Thyroid gland (tissue), 4 donors: ENCODE measurements around the gene CPXM1. TPM values are rescaled to one million over a fixed set of nuclear protein-coding genes. Genes with fewer than 3 reads are reported as not detected.
"Not testable (repeated sequence)": the region's sequence is repeated elsewhere in the genome, so short reads cannot be mapped to it uniquely, and the experiment has no call there.

Experiments
- DNase-seq, 2 donors: peaks; one replicate each; pipeline ENCODE4 v3.0.0-alpha.2; 2019
- H3K27ac ChIP-seq, 3 donors: fragments of 200-600 bp; sonication (generic); 1 replicate in 2 of 3; 2 replicates in 1 of 3; pipeline ENCODE4 v1.5.1; 2016 to 2019; ENCODE audit warnings: mild to moderate bottlenecking in 1 of 3, moderate library complexity in 1 of 3
- H3K27me3 ChIP-seq: fragments of 200-600 bp; sonication (generic); one replicate; pipeline ENCODE4 v1.5.1; 2019
- H3K36me3 ChIP-seq, 2 donors: fragments of 200-600 bp; sonication (generic); one replicate each; pipeline ENCODE4 v1.5.1; 2016 to 2019
- H3K4me1 ChIP-seq, 2 donors: fragments of 200-600 bp; sonication (generic); one replicate each; pipeline ENCODE4 v1.5.1; 2017 to 2019
- H3K4me3 ChIP-seq, 3 donors: fragments of 200-600 bp; sonication (generic); replicated peaks in 1 of 3; 1 replicate in 2 of 3; 2 replicates in 1 of 3; pipeline ENCODE4 v1.5.1; 2016; ENCODE audit warnings: mild to moderate bottlenecking in 1 of 3
- H3K9me3 ChIP-seq: fragments of 200-600 bp; sonication (generic); one replicate; pipeline ENCODE4 v1.5.1; 2017
- CTCF ChIP-seq, 6 experiments: fragments of 200-600 bp in 3 of 6; fragments of 450-650 bp in 3 of 6; sonication (generic) in 3 of 6; IDR thresholded peaks; one replicate each; pipeline ENCODE4 v1.5.1; 2016 to 2019; ENCODE audit warnings: antibody characterized with exemption in 6 of 6, mild to moderate bottlenecking in 2 of 6, inconsistent platforms in 1 of 6, moderate library complexity in 1 of 6
- POLR2A ChIP-seq, 2 donors: fragments of 450-650 bp; IDR thresholded peaks; one replicate each; pipeline ENCODE4 v1.6.1; 2017; ENCODE audit warnings: antibody characterized with exemption in 2 of 2, mild to moderate bottlenecking in 2 of 2, moderate library complexity in 1 of 2
- WGBS, 2 donors: methylation state at CpG; one replicate each; pipeline ENCODE4 v1.1.5; 2017; 5-methylcytosine and 5-hydroxymethylcytosine counted together
- intact Hi-C: fragments of 100-400 bp; cut with DNase I; formaldehyde crosslinking; loops from one replicate; pipeline ENCODE4 v1.15.1; 2023
- total RNA-seq, 4 donors: library from RNA; depleted of rRNA; stranded (reverse); fragments of >200 nt; gene quantifications; one replicate each; pipeline ENCODE4 v1.2.3, GENCODE V29; 2016

The CPXM1 gene
- total RNA-seq, 4 donors from 2014 or later: 1.3 to 38.5 (median 16.5) TPM

DNA sequence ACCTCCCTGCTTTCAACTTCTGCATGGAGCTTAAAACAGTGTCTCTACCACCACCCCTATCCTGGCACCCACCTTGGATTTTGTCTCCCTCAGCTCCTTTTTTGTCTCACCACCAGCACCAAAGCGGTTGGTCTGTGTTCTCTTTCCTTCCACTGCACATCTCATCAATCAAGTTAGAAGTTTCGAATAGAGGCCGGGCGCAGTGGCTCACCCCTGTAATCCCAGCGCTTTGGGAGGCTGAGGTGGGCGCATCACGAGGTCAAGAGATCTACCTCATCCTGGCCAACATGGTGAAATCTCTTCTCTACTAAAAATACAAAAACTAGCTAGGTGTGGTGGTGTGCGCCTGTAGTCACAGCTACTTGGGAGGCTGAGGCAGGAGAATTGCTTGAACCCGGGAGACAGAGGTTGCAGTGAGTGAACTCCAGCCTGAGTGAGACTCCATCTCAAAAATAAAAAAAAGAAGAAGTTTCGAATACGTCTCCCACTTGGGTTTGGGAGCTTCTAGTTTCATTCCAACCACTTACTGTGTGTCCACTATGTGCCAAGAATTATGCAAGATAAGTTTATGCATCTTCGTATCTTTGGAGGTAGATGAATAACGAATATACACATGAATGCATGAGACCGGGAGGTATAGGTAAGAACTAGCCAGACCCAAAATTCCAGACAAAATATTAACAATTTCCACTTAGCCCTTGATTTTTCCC, 34.1 kb upstream of the CPXM1 start:
- no peak for DNase-seq
- Histone ChIP-seq H3K27ac (no peak overlapping the region), H3K36me3 (peaks cover 0 to 8% of the 10 kb centered on the region in 2 donors), H3K27me3 (no peaks in the 10 kb centered on the region), H3K9me3 (no peaks in the 10 kb centered on the region), H3K4me3 (no peak overlapping the region), H3K4me1 (peaks cover 4 to 8% of the 10 kb centered on the region in 2 donors)
- intact Hi-C loops: no loop called here
- 95 to 96% methylated on average over 14 of the region's 14 CpGs for WGBS, 2 donors
- TF ChIP-seq POLR2A (IDR thresholded peaks at IDR 0.05) (no peak), CTCF (IDR thresholded peaks at IDR 0.05) (no peak)

DNA sequence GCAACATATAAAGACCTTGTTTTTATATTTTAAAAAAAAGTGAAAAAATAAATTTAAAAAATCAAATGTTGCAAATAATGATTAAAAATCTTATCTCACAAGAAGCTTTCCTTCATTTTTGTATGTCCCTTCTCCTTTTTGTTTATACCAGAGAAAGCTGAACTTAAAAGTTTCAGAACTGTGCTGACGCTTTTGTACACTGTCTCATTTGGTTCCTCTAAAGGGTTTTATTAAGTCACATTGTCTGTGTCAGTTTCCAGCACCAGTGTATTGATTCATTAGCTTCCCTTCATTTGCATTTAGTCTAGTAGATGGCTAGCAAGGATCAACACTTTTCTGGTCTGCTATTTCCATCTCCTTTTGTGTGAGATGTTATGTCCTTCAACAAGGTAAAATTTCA, 33.3 kb upstream of the CPXM1 start:
- intact Hi-C loops: no loop called here
- Histone ChIP-seq H3K9me3 (no peaks in the 10 kb centered on the region), H3K36me3 (peaks cover 0 to 8% of the 10 kb centered on the region in 2 donors), H3K4me3 (no peak overlapping the region), H3K27me3 (no peaks in the 10 kb centered on the region), H3K27ac (no peak overlapping the region), H3K4me1 (no peaks in the 10 kb centered on the region)
- no peak for TF ChIP-seq POLR2A (IDR thresholded peaks at IDR 0.05)
- DNase-seq: no peak
- 94 to 96% methylated on average over 1 of the region's 1 CpG for WGBS, 2 donors

- intact Hi-C loops, H3K4me3 ChIP-seq, H3K9me3 ChIP-seq, H3K4me1 ChIP-seq, H3K27ac ChIP-seq, H3K36me3 ChIP-seq, H3K27me3 ChIP-seq: not testable (repeated sequence)
- 54 to 59% methylated on average over 7 of the region's 7 CpGs for WGBS, 2 donors
- DNase-seq: peak; percentile 60 to 63
Observed at GRCh38 chr20:2831206-2831605, 30.8 kb upstream of the CPXM1 start.

DNA sequence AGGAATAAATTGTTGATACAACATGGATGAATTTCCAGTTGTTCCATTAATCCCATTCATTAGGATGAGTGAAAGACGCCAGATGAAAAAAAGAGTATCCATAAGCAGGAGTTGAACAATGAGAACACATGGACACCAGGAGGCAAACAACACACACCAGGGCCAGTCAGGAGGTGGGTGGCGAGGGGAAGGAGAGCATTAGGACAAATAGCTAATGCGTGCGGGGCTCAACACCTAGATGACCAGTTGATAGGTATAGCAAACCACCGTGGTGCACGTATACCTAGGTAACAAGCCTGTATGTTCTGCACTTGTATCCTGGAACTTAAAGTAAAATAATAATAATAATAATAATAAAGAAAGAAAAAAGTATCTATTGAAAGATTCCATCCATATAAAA, 28.9 kb upstream of the CPXM1 start:
- intact Hi-C loops: no loop called here
- H3K4me1 ChIP-seq: no peaks in the 10 kb centered on the region
- TF ChIP-seq POLR2A (IDR thresholded peaks at IDR 0.05) (no peak), CTCF (IDR thresholded peaks at IDR 0.05) (no peak)
- H3K27ac ChIP-seq: no peak overlapping the region
- H3K27me3 ChIP-seq: peaks cover 5% of the 10 kb centered on the region
- no peaks in the 10 kb centered on the region for H3K36me3 ChIP-seq
- no peaks in the 10 kb centered on the region for H3K9me3 ChIP-seq
- DNase-seq: no peak
- WGBS, 2 donors: 72 to 73% methylated on average over 6 of the region's 6 CpGs
- no peak overlapping the region for H3K4me3 ChIP-seq

DNA sequence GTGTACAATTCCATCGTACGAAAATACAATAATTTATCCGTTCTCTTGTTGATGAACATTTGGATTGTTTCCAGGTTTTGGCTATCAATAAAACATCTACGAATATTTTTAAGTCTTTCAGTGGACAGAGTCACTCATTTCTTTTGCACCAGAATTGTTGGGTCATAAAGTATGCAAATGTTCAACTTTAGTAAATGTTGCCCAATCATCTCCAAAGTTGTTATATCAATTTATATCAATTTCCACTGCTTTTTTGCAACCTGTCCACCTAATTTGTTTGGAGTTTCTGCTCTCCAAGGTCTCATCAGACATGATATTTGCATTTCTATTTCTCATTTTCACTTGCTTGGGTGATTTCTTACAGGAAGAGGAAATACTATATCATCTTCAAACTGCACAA, 26.2 kb upstream of the CPXM1 start:
- H3K27ac ChIP-seq: no peak overlapping the region
- intact Hi-C loops: no loop called here
- WGBS, 2 donors: 91% methylated on average over 4 of the region's 4 CpGs
- H3K27me3 ChIP-seq: peaks cover 5% of the 10 kb centered on the region
- no peaks in the 10 kb centered on the region for H3K4me1 ChIP-seq
- no peak for DNase-seq
- TF ChIP-seq CTCF (IDR thresholded peaks at IDR 0.05) (no peak), POLR2A (IDR thresholded peaks at IDR 0.05) (no peak)
- H3K36me3 ChIP-seq: no peaks in the 10 kb centered on the region
- H3K4me3 ChIP-seq: no peak overlapping the region
- no peaks in the 10 kb centered on the region for H3K9me3 ChIP-seq

GRCh38 chr20:2825761-2826160, 25.3 kb upstream of the CPXM1 start:
- WGBS, 2 donors: 93 to 95% methylated on average over 2 of the region's 2 CpGs
- H3K9me3 ChIP-seq: no peaks in the 10 kb centered on the region
- intact Hi-C loops: no loop called here

More at GRCh38 chr20:2825761-2826160, 25.3 kb upstream of the CPXM1 start:
- TF ChIP-seq POLR2A (IDR thresholded peaks at IDR 0.05) (no peak), CTCF (IDR thresholded peaks at IDR 0.05) (no peak)
- Histone ChIP-seq H3K36me3 (no peaks in the 10 kb centered on the region), H3K4me1 (peaks cover 0 to 7% of the 10 kb centered on the region in 2 donors), H3K27me3 (peaks cover 12% of the 10 kb centered on the region), H3K4me3 (no peak overlapping the region), H3K27ac (no peak overlapping the region)
- no peak for DNase-seq
